Measurements from ENCODE around the gene PTPRD.

GRCh38 chr9:8766096-8766495, 1846.7 kb downstream of the PTPRD start:
- TF ChIP-seq, protein P1, sequence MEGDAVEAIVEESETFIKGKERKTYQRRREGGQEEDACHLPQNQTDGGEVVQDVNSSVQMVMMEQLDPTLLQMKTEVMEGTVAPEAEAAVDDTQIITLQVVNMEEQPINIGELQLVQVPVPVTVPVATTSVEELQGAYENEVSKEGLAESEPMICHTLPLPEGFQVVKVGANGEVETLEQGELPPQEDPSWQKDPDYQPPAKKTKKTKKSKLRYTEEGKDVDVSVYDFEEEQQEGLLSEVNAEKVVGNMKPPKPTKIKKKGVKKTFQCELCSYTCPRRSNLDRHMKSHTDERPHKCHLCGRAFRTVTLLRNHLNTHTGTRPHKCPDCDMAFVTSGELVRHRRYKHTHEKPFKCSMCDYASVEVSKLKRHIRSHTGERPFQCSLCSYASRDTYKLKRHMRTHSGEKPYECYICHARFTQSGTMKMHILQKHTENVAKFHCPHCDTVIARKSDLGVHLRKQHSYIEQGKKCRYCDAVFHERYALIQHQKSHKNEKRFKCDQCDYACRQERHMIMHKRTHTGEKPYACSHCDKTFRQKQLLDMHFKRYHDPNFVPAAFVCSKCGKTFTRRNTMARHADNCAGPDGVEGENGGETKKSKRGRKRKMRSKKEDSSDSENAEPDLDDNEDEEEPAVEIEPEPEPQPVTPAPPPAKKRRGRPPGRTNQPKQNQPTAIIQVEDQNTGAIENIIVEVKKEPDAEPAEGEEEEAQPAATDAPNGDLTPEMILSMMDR (IDR thresholded peaks at IDR 0.05) = no peak
- TF ChIP-seq POLR2A (IDR thresholded peaks at IDR 0.05) (no peak), POLR2AphosphoS5 (IDR thresholded peaks at IDR 0.05) (no peak)
